DND-41 (cell line): Measurements from ENCODE around the gene LHFPL2.

Experiments used
- ATAC-seq: fragments of 200-7000 bp; cut with Tn5 transposase; 3 replicates; pipeline ENCODE4 v1.9.1; 2021; ENCODE audit warnings: low read depth; ENCODE audit not compliant: insufficient read depth
- DNase-seq: peaks from one replicate; pipeline ENCODE4 v3.0.0-alpha.2; 2020
- H2AFZ ChIP-seq: 2 replicates; pipeline ENCODE4 v1.6.0; 2012; ENCODE audit warnings: low read depth, low read length
- H3K27ac ChIP-seq: 2 replicates; pipeline ENCODE4 v1.5.1; 2012; ENCODE audit warnings: low read length, inconsistent platforms
- H3K27me3 ChIP-seq: fragments of 200-600 bp; sonication (generic); 2 replicates; pipeline ENCODE4 v1.6.0; 2012; ENCODE audit warnings: low read length, mild to moderate bottlenecking, inconsistent platforms; ENCODE audit not compliant: insufficient read depth, poor library complexity
- H3K36me3 ChIP-seq: 2 replicates; pipeline ENCODE4 v1.5.1; 2012; ENCODE audit warnings: low read length, inconsistent platforms; ENCODE audit not compliant: insufficient read depth
- H3K4me1 ChIP-seq: 2 replicates; pipeline ENCODE4 v1.5.1; 2012; ENCODE audit warnings: mild to moderate bottlenecking, low read length; ENCODE audit not compliant: insufficient read depth
- H3K4me2 ChIP-seq: 2 replicates; pipeline ENCODE4 v1.6.0; 2012; ENCODE audit warnings: mild to moderate bottlenecking, moderate library complexity, low read length, inconsistent platforms; ENCODE audit not compliant: insufficient read depth
- H3K4me3 ChIP-seq, 2 experiments: fragments of 200-600 bp in 1 of 2; shearing (Covaris generic) in 1 of 2; 2 replicates each; pipeline ENCODE4 v1.5.1; 2012 to 2016; ENCODE audit warnings: inconsistent platforms in 2 of 2, low read length in 2 of 2, mild to moderate bottlenecking in 2 of 2, low read depth in 1 of 2, moderate library complexity in 1 of 2
- H3K79me2 ChIP-seq: 2 replicates; pipeline ENCODE4 v1.6.0; 2012; ENCODE audit warnings: low read length, inconsistent platforms; ENCODE audit not compliant: insufficient read depth
- H3K9ac ChIP-seq: 2 replicates; pipeline ENCODE4 v1.6.0; 2012; ENCODE audit warnings: low read depth, mild to moderate bottlenecking, inconsistent platforms, low read length, moderate library complexity
- H3K9me3 ChIP-seq: 2 replicates; pipeline ENCODE4 v1.5.1; 2012; ENCODE audit warnings: low read length, moderate library complexity, mild to moderate bottlenecking, inconsistent platforms; ENCODE audit not compliant: insufficient read depth, severe bottlenecking
- H4K20me1 ChIP-seq: 2 replicates; pipeline ENCODE4 v1.6.0; 2012; ENCODE audit warnings: low read length; ENCODE audit not compliant: insufficient read depth
- EZH2 ChIP-seq: IDR thresholded peaks from 3 replicates; pipeline ENCODE4 v1.6.1; 2012; ENCODE audit warnings: borderline replicate concordance, low read depth, mild to moderate bottlenecking, moderate library complexity, low read length, inconsistent platforms; ENCODE audit not compliant: severe bottlenecking
- TF ChIP-seq, protein P1 (sequence below): IDR thresholded peaks from 2 replicates; pipeline ENCODE4 v1.5.1; 2012; ENCODE audit warnings: borderline replicate concordance, low read length, moderate library complexity, mild to moderate bottlenecking; ENCODE audit not compliant: poor library complexity, severe bottlenecking; ENCODE audit errors: extremely low read depth

Gene LHFPL2

DNA sequence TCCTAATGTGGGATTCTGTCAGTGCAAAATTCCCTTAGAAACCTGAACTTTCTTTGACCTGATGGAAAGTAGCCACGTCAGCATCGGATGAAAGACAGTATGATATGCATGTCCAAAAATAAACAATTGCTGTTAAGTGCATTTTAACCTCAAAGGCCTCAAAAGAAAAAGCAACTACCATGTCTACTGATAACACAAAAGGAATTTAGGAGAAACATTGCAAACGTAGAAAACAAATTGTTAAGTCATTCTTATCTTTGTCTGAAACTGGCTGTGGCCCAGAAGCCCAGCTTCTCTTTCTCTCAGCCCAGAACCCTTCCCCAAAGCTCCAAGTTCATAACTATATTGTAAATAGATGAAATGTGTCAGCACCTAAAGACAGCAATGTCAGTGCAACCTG, 11.1 kb upstream of the LHFPL2 start:
- no peak for TF ChIP-seq EZH2
- TF ChIP-seq, protein P1, sequence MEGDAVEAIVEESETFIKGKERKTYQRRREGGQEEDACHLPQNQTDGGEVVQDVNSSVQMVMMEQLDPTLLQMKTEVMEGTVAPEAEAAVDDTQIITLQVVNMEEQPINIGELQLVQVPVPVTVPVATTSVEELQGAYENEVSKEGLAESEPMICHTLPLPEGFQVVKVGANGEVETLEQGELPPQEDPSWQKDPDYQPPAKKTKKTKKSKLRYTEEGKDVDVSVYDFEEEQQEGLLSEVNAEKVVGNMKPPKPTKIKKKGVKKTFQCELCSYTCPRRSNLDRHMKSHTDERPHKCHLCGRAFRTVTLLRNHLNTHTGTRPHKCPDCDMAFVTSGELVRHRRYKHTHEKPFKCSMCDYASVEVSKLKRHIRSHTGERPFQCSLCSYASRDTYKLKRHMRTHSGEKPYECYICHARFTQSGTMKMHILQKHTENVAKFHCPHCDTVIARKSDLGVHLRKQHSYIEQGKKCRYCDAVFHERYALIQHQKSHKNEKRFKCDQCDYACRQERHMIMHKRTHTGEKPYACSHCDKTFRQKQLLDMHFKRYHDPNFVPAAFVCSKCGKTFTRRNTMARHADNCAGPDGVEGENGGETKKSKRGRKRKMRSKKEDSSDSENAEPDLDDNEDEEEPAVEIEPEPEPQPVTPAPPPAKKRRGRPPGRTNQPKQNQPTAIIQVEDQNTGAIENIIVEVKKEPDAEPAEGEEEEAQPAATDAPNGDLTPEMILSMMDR, result no peak
- no peaks in the 10 kb centered on the region for H3K27me3 ChIP-seq
- H3K9me3 ChIP-seq, result no peaks in the 10 kb centered on the region
- no peak overlapping the region for H3K27ac ChIP-seq
- H3K4me1 ChIP-seq, result no peaks in the 10 kb centered on the region
- H3K9ac ChIP-seq, result no peak overlapping the region
- ATAC-seq (no peak), DNase-seq (no peak)
- no peak overlapping the region for H3K4me3 ChIP-seq
- no peak overlapping the region for H2AFZ ChIP-seq
- H3K36me3 ChIP-seq, result no peaks in the 10 kb centered on the region
- no peaks in the 10 kb centered on the region for H4K20me1 ChIP-seq
- H3K79me2 ChIP-seq, result no peaks in the 10 kb centered on the region
- no peak overlapping the region for H3K4me2 ChIP-seq

DNA sequence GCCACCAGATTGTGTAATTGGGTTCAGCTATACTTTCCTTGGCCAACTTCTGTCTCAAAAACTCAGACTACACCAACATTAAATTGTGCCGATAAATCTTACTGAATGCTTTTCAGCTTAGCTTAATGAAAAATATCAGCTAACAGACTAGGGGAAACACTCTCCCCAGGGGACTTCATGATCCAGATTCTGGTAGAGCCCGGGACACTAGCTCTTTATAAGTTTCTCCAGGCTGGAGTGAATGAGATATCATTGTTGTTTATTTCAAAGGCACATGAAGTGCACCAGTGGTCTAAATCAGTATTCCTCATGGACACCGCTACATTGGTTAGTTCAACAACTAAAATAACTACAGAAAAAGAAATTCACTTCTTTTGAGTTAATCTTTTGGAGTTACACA, 10.5 kb upstream of the LHFPL2 start:
- H3K27ac ChIP-seq, result no peak overlapping the region
- H3K36me3 ChIP-seq, result no peaks in the 10 kb centered on the region
- ATAC-seq, result no peak
- TF ChIP-seq EZH2, result no peak
- TF ChIP-seq, protein P1, result no peak
- no peak overlapping the region for H3K4me3 ChIP-seq
- no peaks in the 10 kb centered on the region for H3K79me2 ChIP-seq
- no peaks in the 10 kb centered on the region for H4K20me1 ChIP-seq
- no peak overlapping the region for H2AFZ ChIP-seq
- no peak for DNase-seq
- no peaks in the 10 kb centered on the region for H3K27me3 ChIP-seq
- H3K4me1 ChIP-seq, result no peaks in the 10 kb centered on the region
- no peak overlapping the region for H3K4me2 ChIP-seq
- H3K9ac ChIP-seq, result no peak overlapping the region
- H3K9me3 ChIP-seq, result no peaks in the 10 kb centered on the region

DNA sequence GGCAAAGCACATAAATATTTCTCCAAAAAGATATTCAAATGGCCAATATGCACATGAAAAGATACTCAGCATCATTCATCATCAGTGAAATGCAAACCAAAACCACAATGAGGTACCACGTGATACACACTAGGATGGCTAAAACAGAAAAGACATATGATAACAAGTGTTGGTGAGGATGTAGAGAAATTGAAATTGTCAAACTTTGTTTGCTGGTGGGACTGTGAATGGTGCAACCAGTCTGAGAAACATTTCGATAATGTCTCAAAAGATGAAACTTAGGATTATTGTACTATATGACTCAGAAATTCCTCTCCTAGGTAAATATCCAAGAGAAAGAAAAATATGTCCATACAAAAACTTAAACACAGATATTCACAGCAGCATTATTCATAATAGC, 8.6 kb upstream of the LHFPL2 start:
- Histone ChIP-seq H3K36me3 (no peaks in the 10 kb centered on the region), H3K9me3 (no peaks in the 10 kb centered on the region), H2AFZ (no peak overlapping the region), H3K27ac (no peak overlapping the region), H3K79me2 (no peaks in the 10 kb centered on the region), H3K4me2 (no peak overlapping the region), H3K4me3 (no peak overlapping the region), H3K9ac (no peak overlapping the region), H4K20me1 (no peaks in the 10 kb centered on the region), H3K4me1 (no peaks in the 10 kb centered on the region), H3K27me3 (no peaks in the 10 kb centered on the region)
- no peak for TF ChIP-seq EZH2
- TF ChIP-seq, protein P1, result no peak
- ATAC-seq (no peak), DNase-seq (no peak)

DNA sequence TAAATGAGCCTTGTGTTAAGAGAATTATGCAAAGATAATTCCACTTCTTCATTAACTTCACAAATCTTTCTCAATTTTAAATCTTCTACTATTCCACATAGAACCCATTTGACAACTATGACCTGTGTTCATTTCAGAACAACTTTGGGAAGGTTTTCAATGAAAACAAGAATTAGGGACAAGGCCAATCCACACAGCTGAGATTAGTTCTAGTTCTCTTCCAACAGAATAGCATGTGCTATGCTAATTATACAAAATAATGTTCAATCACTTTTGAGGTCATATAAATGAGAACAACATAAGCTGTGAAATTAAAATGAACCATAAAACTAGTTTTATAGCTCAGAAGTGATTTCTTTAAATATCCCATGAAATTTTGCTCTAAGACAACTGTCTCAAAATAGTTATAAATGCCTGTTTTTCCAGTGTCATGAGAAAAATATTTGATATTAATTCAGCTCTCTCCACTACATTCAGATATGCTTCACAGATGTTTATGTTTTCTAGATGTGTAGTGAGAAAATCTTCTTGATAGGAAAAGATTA, 7.2 kb upstream of the LHFPL2 start:
- TF ChIP-seq, protein P1, result no peak
- no peak for TF ChIP-seq EZH2
- no peak for DNase-seq
- H3K27ac ChIP-seq, result no peak overlapping the region
- no peak overlapping the region for H3K9ac ChIP-seq
- H4K20me1 ChIP-seq, result no peaks in the 10 kb centered on the region
- H3K9me3 ChIP-seq, result no peaks in the 10 kb centered on the region
- no peaks in the 10 kb centered on the region for H3K36me3 ChIP-seq
- H3K27me3 ChIP-seq, result no peaks in the 10 kb centered on the region
- no peak for ATAC-seq
- no peaks in the 10 kb centered on the region for H3K79me2 ChIP-seq
- H3K4me1 ChIP-seq, result no peaks in the 10 kb centered on the region
- H3K4me3 ChIP-seq, result no peak overlapping the region
- no peak overlapping the region for H2AFZ ChIP-seq
- H3K4me2 ChIP-seq, result no peak overlapping the region
